Esophagus squamous epithelium (tissue), 4 donors: ENCODE results near the gene BANF1.

Source experiments
- POLR2A ChIP-seq, 4 donors: fragments of 450-650 bp; IDR thresholded peaks; one replicate each; pipeline ENCODE4 v1.6.1; 2017; ENCODE audit warnings: antibody characterized with exemption in 4 of 4, mild to moderate bottlenecking in 4 of 4, moderate library complexity in 3 of 4
- TF ChIP-seq, protein P1 (sequence below), 6 experiments: fragments of 450-650 bp in 4 of 6; fragments of 200-600 bp in 2 of 6; sonication (generic) in 2 of 6; IDR thresholded peaks; one replicate each; pipeline ENCODE4 v1.5.1; 2016 to 2019; ENCODE audit warnings: antibody characterized with exemption in 6 of 6, mild to moderate bottlenecking in 4 of 6, moderate library complexity in 4 of 6

- TF ChIP-seq, protein P1, sequence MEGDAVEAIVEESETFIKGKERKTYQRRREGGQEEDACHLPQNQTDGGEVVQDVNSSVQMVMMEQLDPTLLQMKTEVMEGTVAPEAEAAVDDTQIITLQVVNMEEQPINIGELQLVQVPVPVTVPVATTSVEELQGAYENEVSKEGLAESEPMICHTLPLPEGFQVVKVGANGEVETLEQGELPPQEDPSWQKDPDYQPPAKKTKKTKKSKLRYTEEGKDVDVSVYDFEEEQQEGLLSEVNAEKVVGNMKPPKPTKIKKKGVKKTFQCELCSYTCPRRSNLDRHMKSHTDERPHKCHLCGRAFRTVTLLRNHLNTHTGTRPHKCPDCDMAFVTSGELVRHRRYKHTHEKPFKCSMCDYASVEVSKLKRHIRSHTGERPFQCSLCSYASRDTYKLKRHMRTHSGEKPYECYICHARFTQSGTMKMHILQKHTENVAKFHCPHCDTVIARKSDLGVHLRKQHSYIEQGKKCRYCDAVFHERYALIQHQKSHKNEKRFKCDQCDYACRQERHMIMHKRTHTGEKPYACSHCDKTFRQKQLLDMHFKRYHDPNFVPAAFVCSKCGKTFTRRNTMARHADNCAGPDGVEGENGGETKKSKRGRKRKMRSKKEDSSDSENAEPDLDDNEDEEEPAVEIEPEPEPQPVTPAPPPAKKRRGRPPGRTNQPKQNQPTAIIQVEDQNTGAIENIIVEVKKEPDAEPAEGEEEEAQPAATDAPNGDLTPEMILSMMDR (IDR thresholded peaks at IDR 0.05) = no peak
- TF ChIP-seq POLR2A (IDR thresholded peaks at IDR 0.05) = no peak
Measured at GRCh38 chr11:65997286-65997685, 5.0 kb upstream of the BANF1 start.
